Naive thymus-derived CD4-positive, alpha-beta T cell (primary cell): ENCODE results near the gene GIPC2. TPM values are rescaled to one million over a fixed set of nuclear protein-coding genes. Genes with fewer than 3 reads are reported as not detected.

Source experiments
- ATAC-seq: fragments of 150-1000 bp; cut with Tn5 transposase; 2 replicates; pipeline ENCODE4 v1.10.0; 2021; ENCODE audit warnings: mild to moderate bottlenecking, moderate library complexity
- CTCF ChIA-PET: fragments of 350-600 bp; sonication (Branson Sonifier 250); formaldehyde crosslinking; loops from one replicate; lab custom pipeline; 2021; ENCODE audit warnings: antibody characterized with exemption; lab: Charles Lee
- POLR2A ChIA-PET: fragments of 350-600 bp; sonication (Branson Sonifier 250); formaldehyde crosslinking; loops from one replicate; lab custom pipeline; 2021; ENCODE audit warnings: antibody characterized with exemption, inconsistent platforms; lab: Charles Lee
- DNase-seq, 9 donors: peaks; one replicate each; pipeline versions ENCODE4 v3.0.0 to v3.0.0-alpha.2; 2020 to 2022; ENCODE audit warnings: mixed read lengths in 1 of 9
- H3K27ac ChIP-seq: one replicate; pipeline ENCODE4 v1.7.0; 2013; ENCODE audit warnings: mild to moderate bottlenecking, low read depth, low read length, moderate library complexity
- H3K27me3 ChIP-seq, 2 donors: one replicate each; pipeline ENCODE4 v1.7.0; 2013; ENCODE audit warnings: low read length in 2 of 2, mild to moderate bottlenecking in 2 of 2, moderate library complexity in 2 of 2; ENCODE audit not compliant: control insufficient read depth in 2 of 2, insufficient read depth in 2 of 2
- H3K36me3 ChIP-seq, 3 experiments: 1 replicate in 2 of 3; 2 replicates in 1 of 3; pipeline ENCODE4 v1.7.0; 2013; ENCODE audit warnings: low read length in 3 of 3, mild to moderate bottlenecking in 3 of 3, moderate library complexity in 1 of 3; ENCODE audit not compliant: insufficient read depth in 3 of 3, control insufficient read depth in 2 of 3
- H3K4me1 ChIP-seq, 2 donors: one replicate each; pipeline ENCODE4 v1.7.0; 2013; ENCODE audit warnings: low read length in 2 of 2, mild to moderate bottlenecking in 2 of 2, moderate library complexity in 1 of 2; ENCODE audit not compliant: control insufficient read depth in 2 of 2, insufficient read depth in 2 of 2
- H3K4me3 ChIP-seq: 2 replicates; pipeline ENCODE4 v1.7.0; 2013; ENCODE audit warnings: mild to moderate bottlenecking, low read length
- H3K9me3 ChIP-seq, 3 experiments: 1 replicate in 2 of 3; 2 replicates in 1 of 3; pipeline ENCODE4 v1.7.0; 2013; ENCODE audit warnings: low read length in 3 of 3; ENCODE audit not compliant: control insufficient read depth in 2 of 3
- H3K27ac Mint-ChIP-seq, 9 donors: one replicate each; pipeline ENCODE4 v1.8.0; 2020 to 2022; ENCODE audit warnings: mixed read lengths in 9 of 9, mild to moderate bottlenecking in 8 of 9, moderate library complexity in 5 of 9, inconsistent platforms in 2 of 9
- H3K27me3 Mint-ChIP-seq, 5 donors: one replicate each; pipeline ENCODE4 v1.8.0; 2021 to 2022; ENCODE audit warnings: mixed read lengths in 5 of 5, mild to moderate bottlenecking in 1 of 5
- H3K36me3 Mint-ChIP-seq, 5 donors: one replicate each; pipeline ENCODE4 v1.8.0; 2020 to 2022; ENCODE audit warnings: mixed read lengths in 5 of 5, mild to moderate bottlenecking in 3 of 5, inconsistent platforms in 1 of 5
- H3K4me1 Mint-ChIP-seq, 7 donors: one replicate each; pipeline ENCODE4 v1.8.0; 2020 to 2022; ENCODE audit warnings: mixed read lengths in 7 of 7, mild to moderate bottlenecking in 3 of 7, inconsistent platforms in 1 of 7
- H3K4me3 Mint-ChIP-seq, 10 donors: one replicate each; pipeline ENCODE4 v1.8.0; 2020 to 2022; ENCODE audit warnings: mild to moderate bottlenecking in 10 of 10, mixed read lengths in 10 of 10, moderate library complexity in 6 of 10, inconsistent platforms in 2 of 10
- H3K9me3 Mint-ChIP-seq, 11 donors: one replicate each; pipeline ENCODE4 v1.8.0; 2020 to 2022; ENCODE audit warnings: mixed read lengths in 11 of 11, mild to moderate bottlenecking in 4 of 11, inconsistent platforms in 1 of 11, moderate library complexity in 1 of 11
- intact Hi-C, 2 donors: fragments of 100-400 bp; cut with micrococcal nuclease; formaldehyde crosslinking; loops; one replicate each; pipeline ENCODE4 v1.15.1; 2023
- polyA plus RNA-seq, 2 donors: library from polyadenylated mRNA; unstranded; fragments of 300-500 nt; fragmentation: Illumina TruSeq; gene quantifications; one replicate each; pipeline ENCODE4 v1.2.3, GENCODE V29; 2021
- total RNA-seq, 6 experiments: library from RNA in 5 of 6; stranded (reverse) in 5 of 6; gene quantifications; 1 replicate in 5 of 6; 2 replicates in 1 of 6; pipeline ENCODE4 v1.2.3 and lab custom pipeline; 2021 to 2026

GIPC2 gene
- total and polyA plus RNA-seq, 7 experiments from 2014 or later: 0.05 to 0.60 (median 0.44) TPM; not detected in 3

GRCh38 chr1:78156805-78157521, 111.2 kb downstream of the GIPC2 start:
- H3K27ac Mint-ChIP-seq: no peak overlapping the region

GRCh38 chr1:78165816-78166215, 120.0 kb downstream of the GIPC2 start:
- no peaks in the 10 kb centered on the region for H3K4me1 ChIP-seq
- H3K27me3 ChIP-seq: no peaks in the 10 kb centered on the region
- DNase-seq (no peak), ATAC-seq (no peak)
- CTCF ChIA-PET: no interaction called here
- no peaks in the 10 kb centered on the region for H3K36me3 ChIP-seq
- H3K9me3 Mint-ChIP-seq: peaks cover 0 to 9% (median 0%) of the 10 kb centered on the region in 11 donors
- no peaks in the 10 kb centered on the region for H3K9me3 ChIP-seq
- no peak overlapping the region for H3K4me3 Mint-ChIP-seq
- no peak overlapping the region for H3K27ac ChIP-seq
- no peak overlapping the region for H3K4me3 ChIP-seq
- intact Hi-C loops: no loop called here
- peaks cover 0 to 6% (median 2%) of the 10 kb centered on the region in 5 donors for H3K27me3 Mint-ChIP-seq
- H3K27ac Mint-ChIP-seq: no peak overlapping the region
- H3K4me1 Mint-ChIP-seq: no peaks in the 10 kb centered on the region
- no peaks in the 10 kb centered on the region for H3K36me3 Mint-ChIP-seq
- POLR2A ChIA-PET: no interaction called here

More at GRCh38 chr1:78156805-78157521, 111.2 kb downstream of the GIPC2 start:
- H3K36me3 Mint-ChIP-seq: peaks cover 0 to 5% (median 0%) of the 10 kb centered on the region in 5 donors
- Histone ChIP-seq H3K27me3 (no peaks in the 10 kb centered on the region), H3K9me3 (no peaks in the 10 kb centered on the region), H3K4me1 (no peaks in the 10 kb centered on the region), H3K27ac (no peak overlapping the region), H3K36me3 (no peaks in the 10 kb centered on the region), H3K4me3 (no peak overlapping the region)
- no peak for DNase-seq
- H3K27me3 Mint-ChIP-seq: peaks cover 6 to 30% (median 19%) of the 10 kb centered on the region in 5 donors
- intact Hi-C loops: no loop called here
- ChIA-PET POLR2A (no interaction called here), CTCF (no interaction called here)
- peaks cover 0 to 5% (median 0%) of the 10 kb centered on the region in 11 donors for H3K9me3 Mint-ChIP-seq
- peaks cover 0 to 2% (median 0%) of the 10 kb centered on the region in 7 donors for H3K4me1 Mint-ChIP-seq
- H3K4me3 Mint-ChIP-seq: no peak overlapping the region
- ATAC-seq: no peak

GRCh38 chr1:78168306-78168705, 122.5 kb downstream of the GIPC2 start:
- Mint-ChIP-seq H3K27ac (no peak overlapping the region), H3K4me1 (no peaks in the 10 kb centered on the region), H3K9me3 (peaks cover 0 to 2% (median 0%) of the 10 kb centered on the region in 11 donors), H3K27me3 (peaks cover 0 to 6% (median 2%) of the 10 kb centered on the region in 5 donors), H3K36me3 (no peaks in the 10 kb centered on the region), H3K4me3 (no peak overlapping the region)
- Histone ChIP-seq H3K4me1 (no peaks in the 10 kb centered on the region), H3K4me3 (no peak overlapping the region), H3K36me3 (no peaks in the 10 kb centered on the region), H3K27ac (no peak overlapping the region), H3K9me3 (no peaks in the 10 kb centered on the region), H3K27me3 (no peaks in the 10 kb centered on the region)
- intact Hi-C loops: no loop called here
- POLR2A ChIA-PET: no interaction called here
- no peak for ATAC-seq
- CTCF ChIA-PET: no interaction called here
- DNase-seq: no peak

- Mint-ChIP-seq H3K27me3 (peaks cover 0 to 6% (median 2%) of the 10 kb centered on the region in 5 donors), H3K4me3 (no peak overlapping the region), H3K27ac (no peak overlapping the region), H3K36me3 (no peaks in the 10 kb centered on the region), H3K9me3 (peaks cover 0 to 2% (median 0%) of the 10 kb centered on the region in 11 donors), H3K4me1 (peaks cover 0 to 1% (median 0%) of the 10 kb centered on the region in 7 donors)
- intact Hi-C loops: no loop called here
- ChIA-PET CTCF (no interaction called here), POLR2A (no interaction called here)
- H3K9me3 ChIP-seq: no peaks in the 10 kb centered on the region
- H3K4me3 ChIP-seq: no peak overlapping the region
- no peaks in the 10 kb centered on the region for H3K4me1 ChIP-seq
- H3K36me3 ChIP-seq: no peaks in the 10 kb centered on the region
- H3K27me3 ChIP-seq: no peaks in the 10 kb centered on the region
- H3K27ac ChIP-seq: no peak overlapping the region
- no peak for ATAC-seq
- DNase-seq: no peak
These were observed 125.1 kb downstream of the GIPC2 start for GRCh38 chr1:78170859-78171258.

GRCh38 chr1:78171736-78172590, 126.2 kb downstream of the GIPC2 start:
- no peak for DNase-seq
- no peaks in the 10 kb centered on the region for H3K36me3 Mint-ChIP-seq
- H3K27me3 Mint-ChIP-seq: peaks cover 0 to 6% (median 2%) of the 10 kb centered on the region in 5 donors
- H3K9me3 Mint-ChIP-seq: peaks cover 0 to 2% (median 0%) of the 10 kb centered on the region in 11 donors
- intact Hi-C loops: no loop called here
- no peak overlapping the region for H3K4me3 Mint-ChIP-seq
- ChIA-PET CTCF (no interaction called here), POLR2A (no interaction called here)
- no peaks in the 10 kb centered on the region for H3K36me3 ChIP-seq
- no peak for ATAC-seq
- peaks cover 0 to 1% (median 0%) of the 10 kb centered on the region in 7 donors for H3K4me1 Mint-ChIP-seq
- H3K27ac ChIP-seq: no peak overlapping the region
- H3K4me1 ChIP-seq: no peaks in the 10 kb centered on the region
- no peak overlapping the region for H3K4me3 ChIP-seq
- no peak overlapping the region for H3K27ac Mint-ChIP-seq
- no peaks in the 10 kb centered on the region for H3K27me3 ChIP-seq
- H3K9me3 ChIP-seq: no peaks in the 10 kb centered on the region

- no peak for DNase-seq
- Histone ChIP-seq H3K36me3 (no peaks in the 10 kb centered on the region), H3K4me1 (no peaks in the 10 kb centered on the region), H3K27me3 (no peaks in the 10 kb centered on the region), H3K9me3 (no peaks in the 10 kb centered on the region), H3K27ac (no peak overlapping the region), H3K4me3 (no peak overlapping the region)
- intact Hi-C loops: no loop called here
- CTCF ChIA-PET: no interaction called here
- no peak overlapping the region for H3K27ac Mint-ChIP-seq
- POLR2A ChIA-PET: no interaction called here
- H3K9me3 Mint-ChIP-seq: peaks cover 0 to 2% (median 0%) of the 10 kb centered on the region in 11 donors
- no peak for ATAC-seq
- no peak overlapping the region for H3K4me3 Mint-ChIP-seq
- H3K4me1 Mint-ChIP-seq: peaks cover 0 to 1% (median 0%) of the 10 kb centered on the region in 7 donors
- no peaks in the 10 kb centered on the region for H3K36me3 Mint-ChIP-seq
- H3K27me3 Mint-ChIP-seq: peaks cover 0 to 18% (median 4%) of the 10 kb centered on the region in 5 donors
These were observed 130.7 kb downstream of the GIPC2 start for GRCh38 chr1:78176448-78176847.
